Adrenal gland (tissue), 5 donors: ENCODE measurements around the gene FSD2.

Experiments used
- CTCF ChIP-seq, 6 experiments: fragments of 450-650 bp in 4 of 6; fragments of 200-600 bp in 2 of 6; sonication (generic) in 1 of 6; IDR thresholded peaks; 1 replicate in 5 of 6; 2 replicates in 1 of 6; pipeline versions ENCODE4 v1.5.1 to v1.8.0; 2016 to 2021; ENCODE audit warnings: antibody characterized with exemption in 6 of 6, mild to moderate bottlenecking in 2 of 6, moderate library complexity in 1 of 6
- POLR2A ChIP-seq, 2 donors: fragments of 450-650 bp; IDR thresholded peaks; one replicate each; pipeline ENCODE4 v1.6.1; 2017; ENCODE audit warnings: antibody characterized with exemption in 2 of 2, mild to moderate bottlenecking in 2 of 2, moderate library complexity in 1 of 2
- donor health status: DM: no; HTN: no; CAD: no.

- TF ChIP-seq POLR2A (IDR thresholded peaks at IDR 0.05) (no peak), CTCF (IDR thresholded peaks at IDR 0.05) (no peak)
Measured at GRCh38 chr15:82763361-82764116, 42.3 kb downstream of the FSD2 start.
